Measurements from ENCODE around the gene IPO5.
"Not testable (repeated sequence)": the region's sequence is repeated elsewhere in the genome, so short reads cannot be mapped to it uniquely, and the experiment has no call there.

The IPO5 gene

DNA sequence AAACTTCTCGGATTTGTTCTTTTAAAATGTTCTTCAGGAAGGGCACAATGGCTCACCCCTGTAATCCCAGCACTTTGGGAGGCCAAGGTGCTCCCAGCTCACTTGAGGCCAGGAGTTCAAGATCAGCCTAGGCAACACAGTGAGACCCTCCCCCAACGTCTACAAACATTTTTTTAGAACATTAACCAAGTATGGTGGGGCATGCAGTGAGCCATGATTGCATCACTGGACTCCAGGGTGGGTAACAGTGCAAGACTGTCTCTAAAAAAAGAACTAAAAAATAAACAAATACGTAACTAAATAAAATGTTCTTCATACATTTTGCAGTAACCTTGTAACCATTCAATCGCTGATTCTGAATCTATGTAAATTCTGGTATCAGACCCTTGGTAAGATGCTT lies 2.1 kb upstream of the IPO5 start:
- DNase-seq: no peak

- not testable (repeated sequence) for DNase-seq
Measured at GRCh38 chr13:97952831-97953230, 644 bp upstream of the IPO5 start.

- no peak for DNase-seq
Measured at GRCh38 chr13:97961340-97961739, 7.9 kb downstream of the IPO5 start.

DNA sequence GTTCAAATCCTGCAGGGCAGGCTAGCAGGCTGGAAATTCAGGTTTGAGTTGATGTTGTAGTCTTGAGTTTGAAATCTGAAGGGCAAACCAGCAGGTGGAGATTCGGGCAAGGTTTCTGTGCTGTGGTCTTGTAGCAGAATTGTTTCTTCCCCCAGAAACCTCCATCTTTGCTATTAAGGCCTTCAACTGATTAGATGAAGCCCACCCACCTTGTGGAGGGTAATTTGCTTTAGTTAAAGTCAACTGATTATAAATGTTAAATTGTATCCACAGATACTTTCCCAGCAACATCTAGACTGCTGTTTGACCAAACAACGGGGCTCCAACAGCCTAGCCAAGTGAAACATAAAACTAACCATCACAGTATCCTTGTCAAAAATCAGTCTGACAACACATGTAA lies 9.4 kb downstream of the IPO5 start:
- no peak for DNase-seq

- no peak for DNase-seq
Measured at GRCh38 chr13:97967226-97967625, 13.8 kb downstream of the IPO5 start.

GRCh38 chr13:97967948-97968347 lies 14.5 kb downstream of the IPO5 start:
- no peak for DNase-seq

DNA sequence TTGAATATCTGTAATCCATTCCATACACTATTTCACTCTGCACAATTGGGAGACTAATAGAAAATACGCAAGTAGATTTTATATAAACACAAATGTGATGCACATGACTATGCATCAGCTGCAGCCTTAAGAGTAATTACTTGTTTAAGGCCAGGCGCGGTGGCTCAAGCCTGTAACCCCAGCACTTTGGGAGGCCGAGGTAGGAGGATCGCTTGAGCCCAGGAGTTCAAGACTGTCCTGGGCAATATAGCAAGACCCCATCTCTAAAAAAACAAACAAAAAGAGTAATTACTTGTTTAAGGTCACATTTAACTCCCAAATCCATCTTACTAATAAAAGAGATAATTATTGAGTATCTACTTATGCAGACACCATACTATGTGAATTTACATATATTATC lies 18.0 kb downstream of the IPO5 start:
- no peak for DNase-seq

GRCh38 chr13:97974773-97975172 lies 21.3 kb downstream of the IPO5 start:
- no peak for DNase-seq

DNA sequence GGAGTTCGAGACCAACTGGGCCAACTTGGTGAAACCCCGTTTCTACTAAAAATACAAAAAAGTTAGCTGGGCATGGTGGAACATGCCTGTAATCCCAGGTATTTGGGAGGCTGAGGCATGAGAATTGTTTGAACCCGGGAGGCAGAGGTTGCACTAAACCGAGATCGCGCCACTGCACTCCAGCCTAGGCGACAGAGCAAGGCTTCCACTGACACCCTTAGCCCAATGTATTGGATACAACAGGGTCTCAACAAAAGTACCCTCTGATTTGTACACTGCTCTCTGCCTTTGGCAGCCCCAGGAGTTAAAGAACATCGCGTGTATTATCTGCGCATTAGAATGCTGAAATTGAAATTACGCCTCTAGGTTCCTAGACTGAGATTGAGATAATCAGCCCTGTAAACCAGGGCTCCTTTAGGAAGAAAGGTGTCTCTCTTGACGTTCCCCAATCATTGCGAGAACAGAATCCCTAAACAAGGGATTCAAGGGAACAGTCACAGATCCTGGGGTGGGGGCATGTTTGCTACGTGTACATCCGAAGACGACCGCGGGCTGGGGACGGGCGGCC lies 21.9 kb downstream of the IPO5 start:
- no peak for DNase-seq

DNA sequence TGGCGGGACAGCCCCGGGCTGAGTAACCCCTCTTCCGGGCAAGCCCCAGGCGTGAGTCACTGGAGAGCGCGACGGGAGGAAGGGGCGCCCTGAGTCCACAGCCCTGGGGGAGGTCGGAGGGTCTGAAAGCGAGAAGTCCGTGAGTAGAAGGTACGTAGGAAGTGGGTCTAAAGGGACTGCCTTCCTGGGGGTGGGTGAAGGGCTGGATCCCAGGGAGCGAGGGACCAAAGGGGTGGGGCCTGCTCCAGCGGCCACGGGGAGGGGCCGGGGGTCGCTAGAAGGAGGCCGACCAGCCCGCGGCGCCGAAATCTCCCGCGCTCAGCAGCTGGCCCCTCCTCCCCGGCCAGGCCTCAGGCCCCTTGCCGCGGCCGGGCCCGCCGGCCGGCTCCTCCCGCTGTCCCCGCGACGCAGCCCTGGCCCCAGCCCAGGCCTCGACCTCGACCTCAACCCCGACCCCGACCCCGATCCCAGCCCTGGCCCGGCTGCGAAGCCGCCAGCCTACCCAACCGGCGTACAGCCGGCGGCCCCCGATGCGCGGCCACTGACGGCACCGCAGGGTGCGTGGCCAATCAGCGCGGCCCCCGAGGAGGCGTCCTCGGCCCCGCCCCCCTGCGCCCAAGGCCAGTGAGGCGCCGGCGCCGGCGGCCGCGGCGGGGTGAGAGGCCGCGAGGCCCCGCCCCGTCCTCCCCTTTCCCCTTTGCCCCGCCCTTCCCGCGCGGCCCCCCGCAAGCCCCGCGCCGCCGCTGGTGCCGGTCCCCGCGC lies 22.6 kb downstream of the IPO5 start:
- DNase-seq: peak; percentile 91

DNA sequence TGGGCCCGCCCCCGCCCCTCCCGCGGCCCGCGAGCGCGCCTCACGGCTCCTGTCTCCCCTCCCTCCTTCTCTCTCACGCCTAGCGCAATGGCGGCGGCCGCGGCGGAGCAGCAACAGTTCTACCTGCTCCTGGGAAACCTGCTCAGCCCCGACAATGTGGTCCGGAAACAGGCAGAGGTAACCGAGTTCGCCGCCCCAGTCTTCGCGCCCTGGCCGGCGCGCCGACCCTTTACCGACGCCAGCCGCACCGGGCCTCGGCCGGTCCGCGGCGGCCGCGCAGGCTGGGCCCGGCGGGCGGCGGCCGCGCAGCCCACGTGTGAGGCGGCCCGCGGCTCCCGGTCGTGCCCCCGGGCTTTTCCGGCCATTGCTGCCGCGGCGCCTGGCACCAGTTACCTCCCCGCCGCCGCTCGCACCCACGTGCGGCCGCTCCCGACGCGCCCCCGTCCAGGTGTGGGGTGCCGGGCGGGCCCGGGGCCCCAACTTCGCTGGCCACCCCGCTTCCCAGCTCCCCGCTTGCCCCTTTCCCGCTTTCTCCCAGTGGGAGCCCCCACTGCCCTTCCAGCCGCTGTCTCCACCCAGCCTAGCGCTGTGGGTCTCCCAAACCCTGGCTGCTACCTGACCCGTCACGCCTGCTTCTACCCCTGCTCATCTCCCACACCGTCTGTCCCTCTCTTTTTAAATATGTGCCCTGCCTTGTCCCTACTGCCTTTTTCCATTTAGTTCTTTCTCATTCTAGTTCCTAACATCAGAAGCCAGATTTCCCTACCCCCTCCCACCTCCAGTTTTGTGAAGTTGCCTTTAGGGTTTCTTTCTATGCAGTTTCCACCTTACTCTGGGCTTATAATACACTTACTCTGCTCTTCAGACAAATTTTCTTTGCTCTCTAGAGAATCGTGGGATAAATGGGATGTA lies 23.4 kb downstream of the IPO5 start:
- DNase-seq: no peak

DNA sequence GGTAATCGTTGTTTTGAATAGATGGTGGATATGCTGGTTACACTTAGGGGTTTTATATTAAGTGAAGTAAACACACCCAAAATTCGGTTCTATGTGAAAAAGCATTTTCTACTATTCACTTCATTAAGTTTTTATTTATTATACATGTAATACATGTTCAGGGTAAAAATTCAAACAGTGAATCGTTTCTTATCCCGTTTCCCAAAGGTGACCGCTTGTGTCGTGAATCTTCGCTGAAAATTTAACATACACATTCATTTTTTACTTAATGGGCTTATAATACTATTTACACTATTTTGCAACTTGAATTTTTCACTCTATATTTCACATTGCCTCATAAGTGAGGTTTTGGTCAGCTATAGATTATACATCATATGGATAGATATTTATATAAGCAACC lies 24.5 kb downstream of the IPO5 start:
- no peak for DNase-seq

DNA sequence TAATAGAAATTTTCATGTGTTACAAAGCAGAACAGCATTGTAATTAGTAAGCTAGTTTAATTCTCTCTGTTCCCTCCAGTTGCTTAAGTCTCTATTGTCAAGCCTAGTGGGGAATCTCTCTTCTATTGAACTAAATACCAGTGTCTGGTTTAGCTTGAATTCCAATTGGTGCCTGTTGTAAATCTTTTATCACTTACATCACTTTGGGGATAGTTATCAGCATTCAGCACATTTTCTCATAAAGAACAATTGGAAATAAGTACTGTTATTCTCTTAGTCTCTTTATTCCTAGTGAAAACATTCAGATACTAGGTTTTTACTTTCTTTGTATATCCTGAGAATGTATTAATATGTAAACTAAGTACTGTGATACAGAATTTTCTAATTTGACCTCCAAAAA lies 25.2 kb downstream of the IPO5 start:
- DNase-seq: no peak

DNA sequence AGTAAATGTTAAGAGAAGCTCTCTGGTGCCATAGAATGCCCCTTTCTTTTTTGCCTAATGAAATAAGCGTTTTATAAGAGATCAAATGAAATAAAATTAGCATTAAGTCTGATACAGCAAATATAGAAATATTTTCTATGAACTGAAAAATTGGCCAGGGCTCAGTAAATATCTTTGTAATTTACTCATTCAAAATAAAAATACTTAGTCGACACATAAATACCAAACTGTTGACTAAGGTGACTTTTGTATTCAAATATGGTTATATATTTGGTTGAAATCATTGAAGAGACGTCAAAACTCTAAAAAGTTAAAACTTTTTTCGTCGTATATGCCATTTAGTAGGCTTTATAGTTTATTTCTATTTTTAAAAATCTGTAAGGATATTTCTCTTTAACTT lies 25.6 kb downstream of the IPO5 start:
- DNase-seq: no peak

GRCh38 chr13:97979556-97979955 lies 26.1 kb downstream of the IPO5 start:
- no peak for DNase-seq

DNA sequence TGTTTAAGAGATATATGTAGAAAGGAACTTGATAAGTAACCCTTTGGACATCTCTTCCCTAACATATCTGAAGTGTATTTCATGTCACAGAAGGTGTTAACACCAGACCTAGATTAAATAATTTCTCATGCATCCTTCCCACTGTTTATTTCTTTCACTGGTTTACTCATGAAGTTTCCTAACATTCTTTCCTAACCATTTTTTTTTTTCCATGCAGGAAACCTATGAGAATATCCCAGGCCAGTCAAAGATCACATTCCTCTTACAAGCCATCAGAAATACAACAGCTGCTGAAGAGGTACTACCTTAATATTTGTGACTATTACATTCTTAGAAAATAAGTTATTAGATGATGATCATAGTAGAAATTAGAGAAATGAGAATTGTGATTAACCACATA lies 28.8 kb downstream of the IPO5 start:
- no peak for DNase-seq

- no peak for DNase-seq
Measured at GRCh38 chr13:97986835-97987234, 33.4 kb downstream of the IPO5 start.

GRCh38 chr13:97999653-98000052 lies 46.2 kb downstream of the IPO5 start:
- DNase-seq: no peak

DNA sequence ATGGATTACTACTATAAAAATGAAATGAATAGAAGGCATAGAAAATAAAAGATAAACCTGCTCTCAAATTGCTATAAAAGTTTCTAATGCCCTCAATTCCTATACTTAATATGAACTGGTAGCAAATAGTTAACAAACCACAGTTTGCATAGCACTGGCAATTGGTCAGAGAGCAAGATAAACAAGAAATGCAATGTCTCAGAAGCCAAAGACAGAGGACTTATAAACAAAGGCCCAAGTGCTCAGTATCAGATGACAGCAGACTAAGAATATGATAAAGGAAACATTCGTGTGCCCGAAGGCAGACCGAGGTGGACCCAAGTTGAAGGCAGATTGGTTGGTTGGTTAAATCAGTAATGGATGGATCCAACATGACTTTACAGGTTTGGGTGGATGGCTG lies 50.6 kb downstream of the IPO5 start:
- no peak for DNase-seq

GRCh38 chr13:98004997-98005396 lies 51.5 kb downstream of the IPO5 start:
- DNase-seq: not testable (repeated sequence)

- DNase-seq: no peak
Measured at GRCh38 chr13:98007001-98007400, 53.5 kb downstream of the IPO5 start.

GRCh38 chr13:98013241-98013640 lies 59.8 kb downstream of the IPO5 start:
- no peak for DNase-seq

DNA sequence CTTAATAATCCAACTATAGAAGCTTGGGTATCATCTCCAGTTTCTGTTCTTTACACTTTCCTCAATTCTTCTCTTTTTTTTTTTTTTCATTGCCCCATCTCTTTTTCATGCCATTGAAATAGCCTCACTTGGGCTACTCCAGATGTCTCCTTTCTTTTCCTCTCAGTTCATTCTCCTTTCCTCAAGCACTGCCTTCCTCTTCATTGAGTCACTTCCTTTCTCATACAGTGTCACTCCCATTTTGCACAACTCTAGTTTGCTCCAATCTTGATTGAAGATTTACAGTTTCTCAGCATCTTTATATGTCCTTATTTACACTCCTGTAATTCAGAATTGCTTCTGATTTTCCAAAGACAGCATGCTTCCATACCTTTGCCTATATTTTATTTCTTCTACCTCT lies 61.3 kb downstream of the IPO5 start:
- no peak for DNase-seq

GRCh38 chr13:98018293-98018692 lies 64.8 kb downstream of the IPO5 start:
- no peak for DNase-seq
